CD4-positive, alpha-beta T cell (primary cell): ENCODE results near the gene ELOB. TPM values are rescaled to one million over a fixed set of nuclear protein-coding genes. Genes with fewer than 3 reads are reported as not detected.
A peak's percentile ranks its signal among the peaks of the same experiment; 100 is the strongest.

Experiments
- ATAC-seq: fragments of 200-7000 bp; cut with Tn5 transposase; one replicate; pipeline ENCODE4 v1.10.0; 2022; ENCODE audit warnings: mild to moderate bottlenecking; ENCODE audit not compliant: poor library complexity
- CTCF ChIA-PET: fragments of 350-600 bp; sonication (Branson Sonifier 250); formaldehyde crosslinking; loops from one replicate; lab custom pipeline; 2021; ENCODE audit warnings: antibody characterized with exemption, inconsistent platforms; lab: Charles Lee
- POLR2A ChIA-PET: fragments of 350-600 bp; sonication (Branson Sonifier 250); formaldehyde crosslinking; loops from one replicate; lab custom pipeline; 2021; ENCODE audit warnings: antibody characterized with exemption, inconsistent platforms; lab: Charles Lee
- DNase-seq, 14 experiments: peaks; one replicate each; pipeline ENCODE4 v3.0.0-alpha.2; 2013 to 2020; ENCODE audit warnings: mixed read lengths in 2 of 14
- H3K27ac ChIP-seq, 2 donors: one replicate each; pipeline versions ENCODE4 v1.5.1 to v1.7.0; 2013; ENCODE audit warnings: low read length in 2 of 2, low read depth in 1 of 2, mild to moderate bottlenecking in 1 of 2
- H3K27me3 ChIP-seq, 2 experiments: 1 replicate in 1 of 2; 2 replicates in 1 of 2; pipeline versions ENCODE4 v1.6.1 to v1.7.0; 2013; ENCODE audit warnings: low read length in 2 of 2, control low read depth in 1 of 2, mild to moderate bottlenecking in 1 of 2, moderate library complexity in 1 of 2; ENCODE audit not compliant: insufficient read depth in 2 of 2, control insufficient read depth in 1 of 2
- H3K36me3 ChIP-seq: one replicate; pipeline ENCODE4 v1.6.1; 2013; ENCODE audit warnings: low read length, control low read depth; ENCODE audit not compliant: insufficient read depth
- H3K4me1 ChIP-seq: one replicate; pipeline ENCODE4 v1.6.1; 2013; ENCODE audit warnings: low read length, control low read depth; ENCODE audit not compliant: insufficient read depth
- H3K4me3 ChIP-seq: one replicate; pipeline ENCODE4 v1.5.1; 2013; ENCODE audit warnings: mild to moderate bottlenecking, low read length, moderate library complexity
- H3K9me3 ChIP-seq, 2 experiments: 1 replicate in 1 of 2; 2 replicates in 1 of 2; pipeline versions ENCODE4 v1.6.1 to v1.7.0; 2013; ENCODE audit warnings: low read length in 2 of 2, mild to moderate bottlenecking in 2 of 2, control low read depth in 1 of 2, moderate library complexity in 1 of 2; ENCODE audit not compliant: control insufficient read depth in 1 of 2, insufficient read depth in 1 of 2
- H3K27ac Mint-ChIP-seq: one replicate; pipeline ENCODE4 v1.8.0; 2020; ENCODE audit warnings: mixed read lengths
- H3K27me3 Mint-ChIP-seq: one replicate; pipeline ENCODE4 v1.8.0; 2021; ENCODE audit warnings: mixed read lengths
- H3K36me3 Mint-ChIP-seq: one replicate; pipeline ENCODE4 v1.8.0; 2021; ENCODE audit warnings: low read depth, mixed read lengths
- H3K4me1 Mint-ChIP-seq: one replicate; pipeline ENCODE4 v1.8.0; 2021; ENCODE audit warnings: low read depth, mixed read lengths
- H3K4me3 Mint-ChIP-seq: one replicate; pipeline ENCODE4 v1.8.0; 2020; ENCODE audit warnings: mild to moderate bottlenecking, mixed read lengths
- H3K9me3 Mint-ChIP-seq: one replicate; pipeline ENCODE4 v1.8.0; 2020; ENCODE audit warnings: mixed read lengths
- intact Hi-C, 2 experiments: fragments of 100-400 bp; cut with DNase I in 1 of 2; cut with micrococcal nuclease in 1 of 2; formaldehyde crosslinking; loops; one replicate each; pipeline versions ENCODE4 v1.15.1 to v1.9.0; 2023 to 2025; cut with DNase I, micrococcal nuclease
- total RNA-seq, 174 experiments: library from RNA in 2 of 174; stranded (reverse) in 2 of 174; gene quantifications; one replicate each; pipeline ENCODE4 v1.2.3 and lab custom pipeline; 2021 to 2026
- TF ChIP-seq, protein P1 (sequence below): fragments of 200-600 bp; IDR thresholded peaks from one replicate; pipeline ENCODE4 v1.8.0; 2022; ENCODE audit warnings: antibody characterized with exemption, mild to moderate bottlenecking

ELOB gene
- total RNA-seq, 2 experiments from 2014 or later = 102 to 103 TPM

DNA sequence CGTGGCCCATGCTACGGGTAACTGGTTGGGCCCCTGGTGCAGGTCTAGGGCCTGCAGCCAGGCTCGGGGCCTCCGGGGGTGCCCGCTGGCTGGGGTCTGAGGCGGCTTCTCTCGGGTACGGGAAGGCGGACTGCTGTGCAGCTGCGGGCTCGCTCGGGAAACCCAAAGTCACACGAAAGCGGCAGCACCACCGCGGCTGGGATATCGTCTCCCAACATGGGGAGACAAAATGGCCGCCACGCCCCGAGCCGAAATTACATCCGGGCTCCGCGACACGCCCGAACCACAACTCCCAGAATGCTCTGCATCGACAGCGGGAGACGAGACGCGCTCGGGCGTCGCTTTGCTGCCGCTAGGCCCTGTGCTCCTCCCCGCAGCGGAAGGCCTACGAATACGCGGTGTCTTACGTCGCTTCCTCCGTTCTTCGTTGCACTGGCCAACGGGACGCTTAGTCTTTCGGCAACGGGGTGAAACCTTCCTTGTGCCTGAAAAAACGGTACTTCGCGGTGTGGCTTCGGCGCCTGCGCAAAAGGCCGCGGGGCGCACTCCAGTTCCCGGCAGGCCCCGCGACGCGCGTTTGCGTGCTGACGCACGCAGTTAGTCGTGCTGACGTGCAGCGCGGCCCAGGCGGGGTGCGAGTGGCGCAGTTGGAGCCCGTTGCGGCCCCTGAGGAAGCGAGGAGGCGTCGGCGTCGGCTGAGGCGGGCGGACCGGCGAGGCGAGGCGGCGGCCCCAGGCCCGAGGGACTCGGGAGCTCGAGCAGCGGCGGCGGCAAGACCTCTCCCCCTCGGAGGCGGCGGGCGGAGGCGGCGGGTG is 24.8 kb downstream of the ELOB start, which contains the start of gene SRRM2:
Gene SRRM2 (plus strand): TSS at position 604 of the 815 bp plus-strand sequence. CDS start 3,727 bp downstream, outside the sequence.
- Histone ChIP-seq H3K4me3 (peak within 1 kb of the TSS; percentile 97), H3K27me3 (no peaks in the 10 kb centered on the region), H3K36me3 (peaks cover 17% of the 10 kb centered on the region), H3K4me1 (peaks cover 57% of the 10 kb centered on the region), H3K9me3 (peaks cover 0 to 12% of the 10 kb centered on the region in 2 experiments), H3K27ac (peak within 1 kb of the TSS; percentile 97 to 98)
- ChIA-PET CTCF (interaction anchor here (1.2 kb wide), 1 partner anchor 116 kb away, joined by 3 read pairs; no protein-coding TSS in a partner anchor), POLR2A (interaction anchor here (0.7 to 5.5 kb wide), 14 partner anchors 10 to 597 kb away, joined by 3 to 88 read pairs (median 4); partner anchors contain the start of genes ELOB, FLYWCH1, FLYWCH2 and KCTD5)
- H3K9me3 Mint-ChIP-seq = peaks cover 2% of the 10 kb centered on the region
- DNase-seq (peak; percentile 90 to 98 (median 93)), ATAC-seq (peak; percentile 84)
- TF ChIP-seq, protein P1, sequence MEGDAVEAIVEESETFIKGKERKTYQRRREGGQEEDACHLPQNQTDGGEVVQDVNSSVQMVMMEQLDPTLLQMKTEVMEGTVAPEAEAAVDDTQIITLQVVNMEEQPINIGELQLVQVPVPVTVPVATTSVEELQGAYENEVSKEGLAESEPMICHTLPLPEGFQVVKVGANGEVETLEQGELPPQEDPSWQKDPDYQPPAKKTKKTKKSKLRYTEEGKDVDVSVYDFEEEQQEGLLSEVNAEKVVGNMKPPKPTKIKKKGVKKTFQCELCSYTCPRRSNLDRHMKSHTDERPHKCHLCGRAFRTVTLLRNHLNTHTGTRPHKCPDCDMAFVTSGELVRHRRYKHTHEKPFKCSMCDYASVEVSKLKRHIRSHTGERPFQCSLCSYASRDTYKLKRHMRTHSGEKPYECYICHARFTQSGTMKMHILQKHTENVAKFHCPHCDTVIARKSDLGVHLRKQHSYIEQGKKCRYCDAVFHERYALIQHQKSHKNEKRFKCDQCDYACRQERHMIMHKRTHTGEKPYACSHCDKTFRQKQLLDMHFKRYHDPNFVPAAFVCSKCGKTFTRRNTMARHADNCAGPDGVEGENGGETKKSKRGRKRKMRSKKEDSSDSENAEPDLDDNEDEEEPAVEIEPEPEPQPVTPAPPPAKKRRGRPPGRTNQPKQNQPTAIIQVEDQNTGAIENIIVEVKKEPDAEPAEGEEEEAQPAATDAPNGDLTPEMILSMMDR = no peak
- intact Hi-C loops = loop anchor here (1.0 to 2.0 kb wide), 4 partner anchors 25 to 79 kb away; partner anchors contain the start of genes ELOB (in 2 of the 2) and KCTD5 (in 1 of the 2)
- H3K27me3 Mint-ChIP-seq = no peaks in the 10 kb centered on the region
- peaks cover 58% of the 10 kb centered on the region for H3K4me1 Mint-ChIP-seq
- H3K27ac Mint-ChIP-seq = peak within 1 kb of the TSS; percentile 100
- H3K4me3 Mint-ChIP-seq = peak within 1 kb of the TSS; percentile 99
- H3K36me3 Mint-ChIP-seq = peaks cover 46% of the 10 kb centered on the region

DNA sequence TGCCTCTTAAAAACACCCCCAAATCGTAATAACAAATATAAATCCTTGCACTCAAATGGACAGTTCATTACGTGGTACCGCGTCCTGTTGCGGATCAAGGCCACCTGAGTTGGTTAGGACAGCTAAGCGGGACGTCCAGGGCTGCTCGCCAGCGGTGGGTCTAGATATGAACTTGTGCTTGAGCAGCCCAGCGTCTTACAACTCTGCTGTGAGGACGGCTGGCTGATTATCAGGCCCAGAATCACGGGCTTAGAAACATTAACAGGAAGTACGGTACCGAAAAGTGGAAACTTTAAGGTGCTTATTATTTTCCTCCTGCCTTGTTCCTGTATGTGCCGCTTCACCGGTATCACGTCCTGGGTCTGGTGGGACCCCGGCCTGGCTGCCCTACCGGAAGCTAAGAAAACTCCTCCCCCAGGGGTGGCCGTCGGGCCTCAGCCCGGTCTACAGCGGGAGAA is 25.5 kb downstream of the ELOB start:
- intact Hi-C loops = loop anchor here (1.0 to 2.0 kb wide), 4 partner anchors 25 to 78 kb away; partner anchors contain the start of genes ELOB (in 2 of the 2) and KCTD5 (in 1 of the 2)
- CTCF ChIA-PET = interaction anchor here (1.2 kb wide), 1 partner anchor 117 kb away, joined by 3 read pairs; no protein-coding TSS in a partner anchor

DNA sequence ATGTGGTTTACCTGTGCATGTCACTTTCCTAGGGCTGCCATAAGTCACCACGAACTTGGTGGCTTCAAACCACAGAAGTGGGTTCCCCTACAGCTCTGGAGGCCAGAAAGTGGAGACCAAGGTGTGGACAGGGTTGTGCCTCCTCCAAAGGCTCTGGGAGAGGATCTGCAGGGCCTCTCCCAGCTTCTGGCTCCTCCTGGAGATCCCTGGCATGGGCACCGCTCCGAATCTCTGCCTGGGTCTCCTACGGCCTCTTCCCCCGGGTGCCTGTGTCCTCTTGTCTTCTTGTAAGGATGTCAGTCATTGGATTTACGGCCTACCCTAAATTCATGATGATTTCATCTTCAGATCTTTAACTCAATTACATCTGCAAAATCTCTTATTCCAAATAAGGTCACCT is 27.1 kb downstream of the ELOB start:
- H3K27ac Mint-ChIP-seq = peak overlapping the region; percentile 100
- no peaks in the 10 kb centered on the region for H3K27me3 Mint-ChIP-seq
- H3K36me3 ChIP-seq = no peaks in the 10 kb centered on the region
- ChIA-PET CTCF (no interaction called here), POLR2A (no interaction called here)
- peaks cover 0 to 12% of the 10 kb centered on the region in 2 experiments for H3K9me3 ChIP-seq
- no peak for ATAC-seq
- H3K27me3 ChIP-seq = no peaks in the 10 kb centered on the region
- H3K4me1 Mint-ChIP-seq = peaks cover 35% of the 10 kb centered on the region
- TF ChIP-seq, protein P1 = no peak
- H3K4me3 ChIP-seq = no peak overlapping the region
- H3K36me3 Mint-ChIP-seq = peaks cover 25% of the 10 kb centered on the region
- H3K4me1 ChIP-seq = peaks cover 37% of the 10 kb centered on the region
- H3K9me3 Mint-ChIP-seq = peaks cover 2% of the 10 kb centered on the region
- H3K4me3 Mint-ChIP-seq = no peak overlapping the region
- intact Hi-C loops = loop anchor here in 1 of 2 experiments (1.0 kb wide), 1 partner anchor 28 kb away; no protein-coding TSS in a partner anchor
- peak in 1 of 14 experiments; percentile 18 for DNase-seq
- H3K27ac ChIP-seq = no peak overlapping the region

More for the DNA sequence above, 25.5 kb downstream of the ELOB start:
- no peak for ATAC-seq
- peaks cover 52% of the 10 kb centered on the region for H3K4me1 Mint-ChIP-seq
- DNase-seq = no peak
- Histone ChIP-seq H3K9me3 (peaks cover 0 to 12% of the 10 kb centered on the region in 2 experiments), H3K36me3 (peaks cover 11% of the 10 kb centered on the region), H3K27ac (peak overlapping the region; percentile 97 to 98), H3K4me3 (peak overlapping the region; percentile 97), H3K27me3 (no peaks in the 10 kb centered on the region), H3K4me1 (peaks cover 53% of the 10 kb centered on the region)
- peak overlapping the region; percentile 99 for H3K4me3 Mint-ChIP-seq
- TF ChIP-seq, protein P1 = no peak
- peak overlapping the region; percentile 100 for H3K27ac Mint-ChIP-seq
- POLR2A ChIA-PET = interaction anchor here (0.6 to 5.5 kb wide), 10 partner anchors 11 to 597 kb away, joined by 3 to 88 read pairs (median 4); partner anchors contain the start of genes ELOB, FLYWCH2, KCTD5 and TRAF7
- peaks cover 2% of the 10 kb centered on the region for H3K9me3 Mint-ChIP-seq
- H3K36me3 Mint-ChIP-seq = peaks cover 40% of the 10 kb centered on the region
- H3K27me3 Mint-ChIP-seq = no peaks in the 10 kb centered on the region
